ENCODE data around the gene DISC1. TPM values are rescaled to one million over a fixed set of nuclear protein-coding genes. Genes with fewer than 3 reads are reported as not detected.
A peak's percentile ranks its signal among the peaks of the same experiment; 100 is the strongest.

DISC1 gene
- polyA plus RNA-seq, 3 donors, result 5.5 to 14.7 (median 5.8) TPM

DNA sequence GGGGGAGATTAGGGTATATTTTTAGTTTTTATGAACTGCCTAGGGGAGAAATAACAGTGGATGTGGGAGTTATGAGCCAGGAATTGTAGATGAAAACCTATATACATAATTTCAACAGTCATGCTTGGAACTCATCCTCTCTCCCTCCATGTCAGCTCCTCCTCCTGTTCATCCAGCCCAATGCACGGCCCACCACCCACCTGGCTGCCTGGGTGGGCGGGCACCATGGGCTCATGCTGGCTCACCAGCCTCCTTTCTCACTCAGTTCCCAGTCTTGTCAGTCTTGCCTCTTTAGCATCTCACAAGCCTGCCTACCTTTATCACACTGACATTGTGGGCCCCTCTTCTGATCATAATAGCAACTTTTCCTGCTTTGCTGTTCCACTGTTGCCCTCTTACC lies 336.0 kb downstream of the DISC1 start:
- H3K27ac Mint-ChIP-seq, result peak overlapping the region in 2 of 7 donors; percentile 14 to 27

DNA sequence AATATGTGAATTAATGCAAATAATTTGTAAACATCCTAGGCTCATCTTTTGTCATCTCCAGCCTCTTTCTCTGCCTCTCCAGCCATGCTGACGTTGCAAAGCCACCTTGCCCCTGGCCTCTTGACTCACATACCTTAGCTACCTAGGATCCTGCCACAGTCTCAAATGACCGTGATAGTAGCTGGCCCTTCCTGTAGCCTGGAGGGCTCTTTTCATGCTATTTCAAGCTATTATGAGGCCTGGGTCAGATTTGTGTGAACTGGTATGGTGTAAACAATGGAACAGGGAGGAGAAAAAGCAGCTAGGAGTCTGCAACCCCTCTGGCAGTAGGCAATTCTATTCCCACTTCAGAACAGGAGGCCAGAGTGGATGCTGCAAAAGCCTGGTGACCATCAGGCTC lies 337.7 kb downstream of the DISC1 start:
- Histone ChIP-seq H4K20me1 (ENCODE audit: insufficient read depth, low read length) (no peaks in the 10 kb centered on the region), H3K27ac (ENCODE audit: low read depth in 1 of 2, low read length in 2 of 2) (peak overlapping the region in 1 of 2 donors; percentile 50), H3K9ac (ENCODE audit: insufficient read depth, low read length, poor library complexity, severe bottlenecking) (no peak overlapping the region), H3K79me2 (ENCODE audit: insufficient read depth, low read length) (peaks cover 3% of the 10 kb centered on the region), H3K9me3 (replicated peaks in 1 of 2; ENCODE audit: control insufficient read depth in 1 of 2, insufficient read depth in 1 of 2, low read length in 2 of 2) (no peaks in the 10 kb centered on the region), H3K4me3 (replicated peaks in 1 of 3; ENCODE audit: low read depth in 2 of 3, low read length in 3 of 3) (no peak overlapping the region), H3K4me2 (replicated peaks; ENCODE audit: extremely low read depth, low read length, poor library complexity, severe bottlenecking) (no peak overlapping the region), H3K36me3 (replicated peaks in 1 of 2; ENCODE audit: control insufficient read depth in 1 of 2, insufficient read depth in 2 of 2, low read length in 2 of 2) (peaks cover 19 to 50% of the 10 kb centered on the region in 2 donors), H2AFZ (ENCODE audit: insufficient read depth, low read depth, low read length, poor library complexity, severe bottlenecking) (no peak overlapping the region), H3K4me1 (ENCODE audit: control insufficient read depth in 1 of 2, insufficient read depth in 2 of 2, low read length in 2 of 2) (peaks cover 28 to 29% of the 10 kb centered on the region in 2 donors), H3K27me3 (ENCODE audit: control insufficient read depth in 2 of 2, insufficient read depth in 2 of 2, low read length in 2 of 2) (no peaks in the 10 kb centered on the region)
- Mint-ChIP-seq H3K4me3 (no peak overlapping the region), H3K9me3 (peaks cover 0 to 2% (median 0%) of the 10 kb centered on the region in 7 donors), H3K4me1 (peaks cover 30% of the 10 kb centered on the region), H3K27me3 (ENCODE audit: low read depth in 3 of 3) (no peaks in the 10 kb centered on the region), H3K36me3 (peaks cover 50 to 66% of the 10 kb centered on the region in 2 donors), H3K27ac (peak overlapping the region in 2 of 7 donors; percentile 11 to 26)
- intact Hi-C loops (cut with micrococcal nuclease), result no loop called here
- TF ChIP-seq CTCF (IDR thresholded peaks at IDR 0.05), result no peak
- 43% methylated on average over 1 of the region's 2 CpGs for WGBS (ENCODE audit: insufficient coverage)
- no peak for DNase-seq

More for the DNA sequence above, 336.0 kb downstream of the DISC1 start:
- no peak overlapping the region for H3K4me3 ChIP-seq (replicated peaks in 1 of 3; ENCODE audit: low read depth in 2 of 3, low read length in 3 of 3)
- peaks cover 53 to 60% of the 10 kb centered on the region in 2 donors for H3K36me3 Mint-ChIP-seq
- no peak for DNase-seq
- H3K4me1 Mint-ChIP-seq, result peaks cover 30% of the 10 kb centered on the region
- H3K27ac ChIP-seq (ENCODE audit: low read depth in 1 of 2, low read length in 2 of 2), result no peak overlapping the region
- peaks cover 19 to 52% of the 10 kb centered on the region in 2 donors for H3K36me3 ChIP-seq (replicated peaks in 1 of 2; ENCODE audit: control insufficient read depth in 1 of 2, insufficient read depth in 2 of 2, low read length in 2 of 2)
- H3K9ac ChIP-seq (ENCODE audit: insufficient read depth, low read length, poor library complexity, severe bottlenecking), result no peak overlapping the region
- H3K4me3 Mint-ChIP-seq, result no peak overlapping the region
- no peaks in the 10 kb centered on the region for H3K9me3 ChIP-seq (replicated peaks in 1 of 2; ENCODE audit: control insufficient read depth in 1 of 2, insufficient read depth in 1 of 2, low read length in 2 of 2)
- H3K4me2 ChIP-seq (replicated peaks; ENCODE audit: extremely low read depth, low read length, poor library complexity, severe bottlenecking), result no peak overlapping the region
- WGBS (ENCODE audit: insufficient coverage), result 96% methylated on average over 2 of the region's 2 CpGs
- no peaks in the 10 kb centered on the region for H3K27me3 ChIP-seq (ENCODE audit: control insufficient read depth in 2 of 2, insufficient read depth in 2 of 2, low read length in 2 of 2)
- TF ChIP-seq CTCF (IDR thresholded peaks at IDR 0.05), result no peak
- H3K9me3 Mint-ChIP-seq, result peaks cover 0 to 2% (median 0%) of the 10 kb centered on the region in 7 donors
- peaks cover 3% of the 10 kb centered on the region for H3K79me2 ChIP-seq (ENCODE audit: insufficient read depth, low read length)
- H4K20me1 ChIP-seq (ENCODE audit: insufficient read depth, low read length), result no peaks in the 10 kb centered on the region
- no peaks in the 10 kb centered on the region for H3K27me3 Mint-ChIP-seq (ENCODE audit: low read depth in 3 of 3)
- intact Hi-C loops (cut with micrococcal nuclease), result no loop called here
- H2AFZ ChIP-seq (ENCODE audit: insufficient read depth, low read depth, low read length, poor library complexity, severe bottlenecking), result no peak overlapping the region
- peaks cover 28 to 29% of the 10 kb centered on the region in 2 donors for H3K4me1 ChIP-seq (ENCODE audit: control insufficient read depth in 1 of 2, insufficient read depth in 2 of 2, low read length in 2 of 2)

Measured in CD14-positive monocyte (primary cell).